Activated naive CD4-positive, alpha-beta T cell treated with anti-CD3 and anti-CD28 coated beads, Interleukin-2, amount 50 U/mL, for 72 hours (primary cell): ENCODE results near the gene TRAPPC2L. TPM values are rescaled to one million over a fixed set of nuclear protein-coding genes. Genes with fewer than 3 reads are reported as not detected.

Source experiments
- ATAC-seq, 2 donors: fragments of 150-1000 bp; cut with Tn5 transposase; 2 replicates each; pipeline ENCODE4 v1.10.0; 2021; ENCODE audit warnings: mild to moderate bottlenecking in 2 of 2, moderate library complexity in 2 of 2
- DNase-seq, 2 donors: peaks; one replicate each; pipeline ENCODE4 v3.0.0; 2021 to 2022; ENCODE audit warnings: low spot score in 2 of 2
- H3K27ac Mint-ChIP-seq, 2 donors: one replicate each; pipeline ENCODE4 v1.8.0; 2022; ENCODE audit warnings: mild to moderate bottlenecking in 2 of 2, mixed read lengths in 2 of 2
- H3K36me3 Mint-ChIP-seq, 2 donors: one replicate each; pipeline ENCODE4 v1.8.0; 2022; ENCODE audit warnings: mixed read lengths in 2 of 2
- H3K9me3 Mint-ChIP-seq, 2 donors: one replicate each; pipeline ENCODE4 v1.8.0; 2022; ENCODE audit warnings: mixed read lengths in 2 of 2
- total RNA-seq, 2 donors: library from RNA; stranded (reverse); gene quantifications; one replicate each; pipeline ENCODE4 v1.2.3, GENCODE V29; 2022

Gene TRAPPC2L
- total RNA-seq, 2 donors from 2014 or later, result 36.0 to 63.5 TPM

DNA sequence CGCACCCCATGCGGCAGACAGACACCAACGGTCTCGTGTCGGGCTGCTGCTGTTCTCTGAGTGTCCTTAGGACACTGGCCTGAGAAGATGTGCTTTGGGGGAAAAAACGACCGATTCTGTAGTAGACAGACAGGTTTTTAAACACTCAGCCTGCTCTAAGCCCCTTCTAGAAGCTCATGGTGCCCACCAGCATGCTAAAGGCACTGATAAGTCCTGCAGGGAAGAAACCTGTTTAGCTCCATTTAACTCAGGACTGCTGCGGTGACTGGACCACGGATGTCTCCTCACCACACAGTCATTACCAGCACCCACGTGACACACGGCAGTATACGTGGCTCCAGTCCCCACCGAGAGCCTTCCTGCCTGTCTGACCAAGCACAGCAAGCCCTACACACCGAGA, 26.1 kb upstream of the TRAPPC2L start:
- DNase-seq (no peak), ATAC-seq (no peak)
- Mint-ChIP-seq H3K36me3 (no peaks in the 10 kb centered on the region), H3K27ac (no peak overlapping the region), H3K9me3 (no peaks in the 10 kb centered on the region)

DNA sequence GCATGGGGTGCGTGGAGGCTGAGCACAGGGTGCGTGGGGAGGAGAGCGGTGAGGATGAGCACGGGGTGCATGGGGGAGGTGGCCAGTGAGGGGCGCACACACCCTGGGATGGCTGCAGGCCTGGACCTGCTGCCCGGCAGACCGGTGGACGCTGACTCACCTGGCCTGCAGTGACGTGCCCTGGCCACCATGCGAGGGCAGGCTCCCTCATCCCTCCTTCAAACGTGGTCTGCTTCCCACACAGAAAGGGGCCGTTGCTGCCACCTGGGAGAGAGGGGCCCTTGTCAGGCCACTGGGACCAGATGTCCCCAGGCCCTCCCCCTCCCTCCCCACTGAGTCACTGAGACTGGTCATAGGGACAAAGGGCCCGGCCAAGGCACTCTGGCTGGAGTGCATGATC, 25.1 kb upstream of the TRAPPC2L start:
- H3K36me3 Mint-ChIP-seq, result no peaks in the 10 kb centered on the region

DNA sequence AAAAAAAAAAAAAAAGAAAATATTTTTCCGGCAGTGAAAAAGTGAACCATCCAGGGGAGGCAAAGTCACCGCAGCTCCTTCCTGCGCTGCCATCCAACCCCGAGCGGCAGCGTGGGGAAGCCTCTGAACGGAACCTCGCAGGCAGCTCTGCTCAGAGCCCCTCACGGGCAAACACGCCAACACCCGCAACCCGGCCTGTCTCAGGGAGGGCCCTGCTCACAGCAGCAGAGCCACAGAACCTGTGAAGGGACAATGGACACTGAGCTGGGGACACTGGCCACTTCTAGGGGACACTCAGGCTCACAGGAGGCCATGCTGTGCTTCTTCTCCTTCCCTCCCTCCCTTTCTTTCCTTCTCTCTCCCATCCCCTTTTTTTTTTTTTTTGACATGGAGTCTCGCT, 23.8 kb upstream of the TRAPPC2L start:
- H3K9me3 Mint-ChIP-seq, result no peaks in the 10 kb centered on the region
- DNase-seq (no peak), ATAC-seq (no peak)
- H3K27ac Mint-ChIP-seq, result peak overlapping the region in 1 of 2 donors; percentile 53
- H3K36me3 Mint-ChIP-seq, result no peaks in the 10 kb centered on the region

More for the DNA sequence above, 25.1 kb upstream of the TRAPPC2L start:
- DNase-seq (no peak), ATAC-seq (peak in 1 of 2 donors; percentile 23)
- Mint-ChIP-seq H3K9me3 (no peaks in the 10 kb centered on the region), H3K27ac (no peak overlapping the region)

DNA sequence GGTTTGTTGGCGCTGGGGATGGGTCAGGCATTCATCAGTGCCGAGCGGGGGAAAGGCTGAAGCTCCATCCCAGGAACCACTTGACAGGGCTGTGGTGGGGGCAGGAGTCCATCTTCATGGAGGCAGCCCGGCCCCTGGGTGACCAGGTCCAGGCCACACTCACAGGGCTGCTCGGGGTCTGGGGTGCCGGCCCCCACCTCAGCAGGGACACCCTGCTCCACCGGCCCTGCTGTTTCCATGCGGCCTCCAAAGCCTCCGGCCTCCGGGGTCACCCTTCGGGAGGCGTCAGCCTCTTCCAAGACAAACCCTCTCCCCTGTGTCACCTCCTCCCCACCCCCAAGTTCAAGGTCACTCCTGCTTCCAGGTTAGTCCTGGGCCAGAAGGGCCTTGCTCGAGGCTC, 22.3 kb upstream of the TRAPPC2L start:
- DNase-seq (no peak), ATAC-seq (no peak)
- no peaks in the 10 kb centered on the region for H3K9me3 Mint-ChIP-seq
- no peaks in the 10 kb centered on the region for H3K36me3 Mint-ChIP-seq
- H3K27ac Mint-ChIP-seq, result no peak overlapping the region

DNA sequence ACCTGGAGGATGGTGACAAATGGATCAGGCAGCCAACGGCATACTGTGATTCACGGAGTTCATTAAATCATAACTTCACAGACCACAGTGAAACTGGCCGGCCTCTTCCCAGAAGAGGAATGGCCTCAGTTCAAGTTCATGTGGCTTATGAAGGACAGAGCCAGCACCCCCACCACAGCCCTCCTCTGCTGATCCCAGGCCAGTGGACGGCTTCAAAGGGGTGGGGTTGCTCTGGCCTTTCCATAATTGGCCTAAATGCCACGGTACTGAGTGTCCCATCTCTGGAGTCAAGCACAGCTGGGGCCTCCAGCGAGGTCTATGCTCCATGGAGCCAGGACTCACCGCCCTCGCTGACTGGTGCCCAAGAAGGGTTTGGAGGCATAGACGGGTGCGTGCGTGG, 21.5 kb upstream of the TRAPPC2L start:
- Mint-ChIP-seq H3K9me3 (no peaks in the 10 kb centered on the region), H3K27ac (no peak overlapping the region), H3K36me3 (no peaks in the 10 kb centered on the region)
- DNase-seq, result no peak
- no peak for ATAC-seq

DNA sequence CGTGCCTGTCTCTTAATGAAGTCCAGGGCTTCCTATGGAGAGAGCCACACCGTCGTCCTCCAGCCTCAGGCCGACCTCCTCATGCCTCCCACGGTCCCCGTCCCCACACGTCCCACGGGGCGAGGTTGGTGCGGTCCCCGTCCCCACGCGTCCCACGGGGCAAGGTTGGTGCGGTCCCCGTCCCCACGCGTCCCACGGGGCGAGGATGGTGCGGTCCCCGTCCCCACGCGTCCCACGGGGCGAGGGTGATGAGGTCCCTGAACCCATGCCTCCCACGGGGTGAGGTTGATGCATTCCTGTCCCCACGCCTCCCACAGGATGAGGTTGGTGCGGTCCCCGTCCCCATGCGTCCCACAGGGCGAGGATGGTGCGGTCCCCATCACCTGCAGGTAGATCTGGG, 21.1 kb upstream of the TRAPPC2L start:
- Mint-ChIP-seq H3K36me3 (no peaks in the 10 kb centered on the region), H3K9me3 (no peaks in the 10 kb centered on the region)
- ATAC-seq, result no peak

DNA sequence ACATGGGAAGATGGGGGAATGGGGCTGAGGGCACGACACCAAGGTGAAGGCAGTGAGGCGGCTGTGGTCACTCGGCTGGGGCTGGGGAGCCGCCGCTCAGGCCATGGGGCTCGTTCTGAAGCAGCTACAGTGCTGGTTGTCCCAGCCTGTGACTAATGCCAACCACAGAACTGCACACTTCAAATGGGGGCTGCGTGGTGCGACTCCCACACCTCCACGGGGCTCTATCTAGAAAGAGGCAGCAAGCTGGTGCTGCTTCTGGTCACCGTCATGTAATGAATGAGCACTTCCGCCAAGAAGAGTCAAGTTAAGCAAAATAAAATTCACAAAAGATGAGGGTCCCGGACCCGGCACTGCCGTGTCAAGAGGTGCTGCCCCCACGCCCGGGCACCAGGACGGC, 20.1 kb upstream of the TRAPPC2L start:
- H3K36me3 Mint-ChIP-seq, result no peaks in the 10 kb centered on the region
- H3K27ac Mint-ChIP-seq, result peak overlapping the region in 1 of 2 donors; percentile 44
- no peaks in the 10 kb centered on the region for H3K9me3 Mint-ChIP-seq
- ATAC-seq (no peak), DNase-seq (no peak)

More for the DNA sequence above, 21.1 kb upstream of the TRAPPC2L start:
- no peak for DNase-seq
- no peak overlapping the region for H3K27ac Mint-ChIP-seq

DNA sequence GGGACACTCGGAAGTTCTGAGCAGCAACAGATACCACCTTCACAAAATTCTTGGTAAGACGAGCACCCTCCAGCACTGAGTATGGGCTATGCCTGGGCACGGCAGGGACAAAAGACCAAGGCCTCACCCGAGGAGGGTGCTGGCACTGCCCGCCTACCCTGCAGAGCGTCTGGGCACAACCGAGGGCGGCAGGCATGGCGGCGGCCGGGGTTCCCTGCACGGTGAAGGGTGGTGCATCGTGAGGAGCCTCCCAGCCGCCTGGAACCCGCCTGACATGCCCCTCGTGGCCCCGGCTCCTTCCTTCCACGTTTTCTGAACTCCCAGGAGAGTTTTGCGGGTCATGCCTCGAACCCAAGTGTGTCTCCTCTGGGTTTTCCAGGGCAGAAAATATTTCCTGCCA, 19.1 kb upstream of the TRAPPC2L start:
- DNase-seq, result no peak
- Mint-ChIP-seq H3K9me3 (no peaks in the 10 kb centered on the region), H3K27ac (no peak overlapping the region), H3K36me3 (no peaks in the 10 kb centered on the region)
- no peak for ATAC-seq

DNA sequence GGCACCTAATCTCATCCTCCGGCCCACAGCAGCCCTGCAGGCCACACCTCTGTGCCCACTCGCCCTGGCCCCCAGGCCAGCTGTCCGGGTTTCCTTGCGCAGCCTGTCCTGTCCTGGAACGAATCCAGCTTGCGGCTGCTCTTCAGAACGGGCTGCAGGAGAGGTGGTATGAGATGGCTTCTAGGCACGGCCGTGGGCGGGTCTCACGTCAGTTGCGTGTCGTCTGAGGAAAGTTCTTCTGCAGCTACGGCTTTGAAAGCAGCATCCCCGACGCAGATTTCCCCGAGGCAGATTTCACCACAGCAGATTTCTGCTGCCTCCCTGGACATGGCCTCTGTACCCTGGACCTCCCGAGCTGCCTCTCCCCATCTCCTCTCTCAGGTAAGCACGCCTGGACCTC, 18.4 kb upstream of the TRAPPC2L start:
- Mint-ChIP-seq H3K9me3 (no peaks in the 10 kb centered on the region), H3K36me3 (no peaks in the 10 kb centered on the region), H3K27ac (no peak overlapping the region)
- ATAC-seq (no peak), DNase-seq (no peak)

DNA sequence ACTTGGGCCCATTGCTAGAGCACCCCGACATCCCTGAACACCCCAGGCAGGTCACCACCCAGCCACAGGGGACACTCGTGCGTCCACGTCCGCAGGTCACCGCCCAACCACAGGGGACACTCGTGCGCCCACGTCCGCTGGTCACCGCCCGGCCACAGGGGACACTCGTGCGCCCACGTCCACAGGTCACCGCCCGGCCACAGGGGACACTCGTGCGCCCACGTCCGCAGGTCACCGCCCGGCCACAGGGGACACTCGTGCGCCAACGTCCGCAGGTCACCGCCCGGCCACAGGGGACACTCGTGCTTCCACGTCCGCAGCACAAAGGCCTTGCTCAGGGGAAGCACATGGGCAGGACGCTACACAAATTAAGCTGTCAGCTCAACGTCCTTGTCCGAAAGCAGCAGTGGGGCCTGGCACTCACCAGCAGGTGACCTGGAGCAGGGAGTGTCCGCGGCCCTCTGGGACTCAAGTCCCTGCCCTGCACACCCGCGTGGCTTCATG, 17.8 kb upstream of the TRAPPC2L start:
- Mint-ChIP-seq H3K9me3 (no peaks in the 10 kb centered on the region), H3K27ac (no peak overlapping the region), H3K36me3 (no peaks in the 10 kb centered on the region)
- DNase-seq (no peak), ATAC-seq (no peak)

DNA sequence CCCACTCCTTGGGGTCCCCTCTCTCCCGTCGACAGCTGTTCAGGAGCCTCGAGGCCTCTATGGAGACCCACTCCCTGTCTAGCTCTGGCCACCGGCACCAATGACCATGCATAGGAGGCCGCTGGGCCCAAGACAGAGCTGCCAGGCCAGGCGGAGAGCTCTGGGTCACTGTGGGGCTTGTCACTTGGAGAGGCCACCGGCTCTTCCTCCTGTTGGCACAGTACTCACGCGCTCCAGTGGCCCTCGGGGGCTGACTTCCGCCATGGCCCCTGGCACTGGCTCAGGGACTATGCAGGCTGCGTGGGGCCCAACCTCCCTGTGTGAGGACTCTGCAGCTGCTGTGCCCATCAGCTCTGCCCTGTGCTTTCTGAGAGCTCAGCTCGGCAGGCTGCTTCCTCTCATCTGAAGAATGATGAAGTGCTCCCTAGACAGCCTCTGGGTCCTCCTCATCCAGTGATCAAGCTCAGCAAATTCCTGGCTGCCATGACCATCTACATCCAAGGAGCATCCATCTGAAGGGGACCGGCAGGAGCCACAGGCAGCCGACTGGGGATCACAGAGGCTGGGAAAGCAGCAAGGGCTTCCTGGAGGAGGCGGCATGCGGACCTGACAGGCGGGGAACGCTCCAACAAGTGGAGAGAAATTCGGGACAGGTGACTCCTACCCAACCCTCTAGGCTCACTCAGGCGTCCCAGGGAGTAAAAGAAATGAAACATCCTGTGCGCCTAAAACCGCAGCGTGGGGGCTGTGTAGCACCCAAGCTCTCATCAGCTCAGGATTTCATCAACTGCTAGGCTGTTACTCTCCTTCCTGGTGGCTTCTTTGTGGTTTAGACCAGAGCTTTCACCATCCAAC, 17.0 kb upstream of the TRAPPC2L start:
- H3K9me3 Mint-ChIP-seq, result no peaks in the 10 kb centered on the region
- H3K27ac Mint-ChIP-seq, result no peak overlapping the region
- no peaks in the 10 kb centered on the region for H3K36me3 Mint-ChIP-seq
- ATAC-seq, result no peak
- DNase-seq, result no peak

DNA sequence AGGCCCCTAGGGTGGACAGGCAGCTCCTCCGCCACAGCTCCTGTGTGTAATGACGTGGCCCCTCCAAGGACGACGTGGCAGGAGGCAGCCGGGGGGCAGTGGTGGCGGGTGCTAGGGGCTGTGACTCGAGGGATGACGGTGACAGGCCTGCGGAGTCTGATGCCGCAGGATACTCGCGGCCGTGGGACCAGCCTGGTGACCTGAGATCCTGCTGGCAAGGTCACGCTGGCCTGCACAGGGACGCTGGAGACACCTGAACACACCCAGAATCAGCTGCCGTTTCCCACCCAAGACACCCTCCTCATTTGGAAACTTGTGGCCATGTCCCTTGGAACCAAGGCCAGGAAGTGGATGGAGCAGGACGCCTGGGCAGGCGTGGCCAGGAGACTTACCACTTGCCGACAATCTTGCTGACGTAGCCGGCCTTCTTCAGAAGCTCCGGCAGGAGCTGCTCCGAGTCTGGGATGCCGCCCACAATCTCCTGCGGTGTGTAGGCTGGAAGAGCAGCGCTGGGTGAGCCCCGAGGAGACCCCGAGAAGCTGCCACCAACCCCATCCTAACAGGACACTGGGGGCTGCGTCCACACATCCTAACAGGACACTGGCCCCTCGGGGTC, 16.2 kb upstream of the TRAPPC2L start:
- no peak for DNase-seq
- no peaks in the 10 kb centered on the region for H3K36me3 Mint-ChIP-seq
- H3K27ac Mint-ChIP-seq, result no peak overlapping the region
- H3K9me3 Mint-ChIP-seq, result no peaks in the 10 kb centered on the region
- ATAC-seq, result no peak

DNA sequence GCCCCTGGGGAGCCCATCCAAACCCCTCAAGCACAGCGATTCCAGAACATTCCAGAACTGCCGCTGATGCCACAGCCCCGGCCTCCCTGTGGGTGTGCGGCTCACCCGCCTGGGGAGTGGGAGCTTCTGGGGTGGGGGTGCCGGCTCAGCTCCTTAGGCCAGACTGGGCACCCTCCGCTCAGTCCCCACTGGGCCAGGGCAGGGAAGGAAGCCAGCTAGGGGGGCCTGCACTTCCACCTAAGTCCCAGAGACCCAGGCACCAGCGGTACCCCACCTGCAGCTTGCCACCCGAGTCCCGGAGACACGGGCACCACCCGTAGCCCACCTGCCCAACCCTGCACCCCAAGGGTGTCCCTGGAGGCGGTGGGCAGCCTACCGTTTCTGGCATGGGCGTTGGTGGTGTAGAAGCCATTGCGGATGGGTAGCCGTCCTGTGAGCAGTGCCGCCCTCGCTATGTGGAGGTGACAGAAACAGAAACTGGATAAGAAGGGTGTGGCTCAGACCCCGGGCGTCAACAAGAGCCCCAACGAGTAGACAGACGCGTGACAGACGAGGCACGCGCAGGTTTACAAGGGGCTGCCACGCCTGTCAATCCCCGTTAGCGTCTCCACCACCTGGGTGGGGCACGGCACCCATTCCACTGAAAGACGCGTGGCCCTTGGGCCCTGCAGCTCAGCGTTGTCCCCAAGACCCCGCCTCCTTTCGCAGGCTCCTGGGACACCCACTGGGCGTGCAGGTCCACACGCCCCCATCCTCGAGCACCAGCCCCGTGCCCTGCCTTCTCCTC, 15.2 kb upstream of the TRAPPC2L start:
- H3K36me3 Mint-ChIP-seq, result no peaks in the 10 kb centered on the region
- no peaks in the 10 kb centered on the region for H3K9me3 Mint-ChIP-seq
- ATAC-seq, result no peak
- H3K27ac Mint-ChIP-seq, result no peak overlapping the region
- DNase-seq, result no peak

DNA sequence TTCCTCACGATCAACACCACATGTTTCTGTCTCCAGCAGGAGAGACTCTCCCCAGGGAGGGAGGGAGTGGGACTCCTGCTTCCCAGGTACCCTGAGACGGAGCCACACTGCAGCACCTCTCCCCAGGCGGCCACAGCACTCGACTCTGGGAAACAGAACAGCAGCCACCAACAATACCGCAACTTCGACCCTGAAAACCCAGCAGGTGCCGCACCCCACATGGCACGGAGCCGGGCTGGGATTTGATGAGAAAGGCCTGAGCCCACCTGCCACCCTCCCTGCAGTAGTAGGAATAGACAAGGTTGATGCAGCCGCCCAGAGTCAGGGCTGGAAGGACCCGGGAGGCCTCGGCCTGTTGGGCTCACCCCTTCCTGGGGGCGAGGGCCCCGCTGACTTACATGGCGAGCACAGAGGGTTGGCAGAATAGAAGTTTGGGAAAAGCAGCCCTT, 14.6 kb upstream of the TRAPPC2L start:
- Mint-ChIP-seq H3K27ac (no peak overlapping the region), H3K36me3 (no peaks in the 10 kb centered on the region), H3K9me3 (no peaks in the 10 kb centered on the region)
- DNase-seq, result no peak
- ATAC-seq, result no peak

DNA sequence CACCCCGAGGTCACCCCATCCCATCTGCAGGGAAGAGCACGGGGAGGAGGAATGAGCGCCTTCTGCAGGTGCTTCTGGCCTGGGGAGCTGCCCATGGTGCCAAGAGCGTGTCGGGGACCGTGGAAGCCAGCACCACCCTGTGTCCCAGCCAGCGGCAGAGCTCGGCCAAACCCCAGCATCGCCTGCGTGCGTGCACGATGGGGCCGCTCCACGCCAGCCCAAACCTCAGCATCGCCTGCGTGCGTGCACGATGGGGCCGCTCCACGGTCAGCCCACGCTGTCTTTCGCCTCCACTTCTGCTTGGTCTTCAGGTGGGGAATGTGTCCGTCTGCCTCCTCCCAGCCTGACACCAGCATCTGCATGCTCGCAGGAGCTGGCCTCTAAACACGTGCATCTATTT, 14.1 kb upstream of the TRAPPC2L start:
- DNase-seq, result no peak

DNA sequence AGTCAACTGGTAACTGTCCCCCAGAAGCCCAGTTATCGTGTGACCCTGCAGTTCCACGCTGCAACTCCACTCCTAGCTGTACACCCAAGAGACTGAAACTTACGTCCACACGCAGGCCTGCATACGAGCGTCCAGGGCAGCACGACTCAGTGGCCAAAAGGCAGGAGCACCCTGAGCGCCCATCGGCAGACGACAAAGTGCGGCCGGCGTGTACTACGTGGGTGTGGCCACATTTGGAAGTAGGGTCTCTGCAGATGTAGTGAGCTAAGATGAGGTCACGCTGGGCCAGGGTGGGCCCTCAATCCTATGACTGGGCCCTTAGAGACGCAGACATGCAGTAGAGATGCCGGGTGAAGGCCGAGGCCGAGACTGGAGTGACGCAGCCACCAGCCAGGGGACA, 13.7 kb upstream of the TRAPPC2L start:
- ATAC-seq (no peak), DNase-seq (no peak)
- Mint-ChIP-seq H3K36me3 (no peaks in the 10 kb centered on the region), H3K9me3 (no peaks in the 10 kb centered on the region), H3K27ac (no peak overlapping the region)

More for the DNA sequence above, 14.1 kb upstream of the TRAPPC2L start:
- no peak for ATAC-seq
- H3K36me3 Mint-ChIP-seq, result no peaks in the 10 kb centered on the region
- H3K27ac Mint-ChIP-seq, result no peak overlapping the region
- no peaks in the 10 kb centered on the region for H3K9me3 Mint-ChIP-seq

DNA sequence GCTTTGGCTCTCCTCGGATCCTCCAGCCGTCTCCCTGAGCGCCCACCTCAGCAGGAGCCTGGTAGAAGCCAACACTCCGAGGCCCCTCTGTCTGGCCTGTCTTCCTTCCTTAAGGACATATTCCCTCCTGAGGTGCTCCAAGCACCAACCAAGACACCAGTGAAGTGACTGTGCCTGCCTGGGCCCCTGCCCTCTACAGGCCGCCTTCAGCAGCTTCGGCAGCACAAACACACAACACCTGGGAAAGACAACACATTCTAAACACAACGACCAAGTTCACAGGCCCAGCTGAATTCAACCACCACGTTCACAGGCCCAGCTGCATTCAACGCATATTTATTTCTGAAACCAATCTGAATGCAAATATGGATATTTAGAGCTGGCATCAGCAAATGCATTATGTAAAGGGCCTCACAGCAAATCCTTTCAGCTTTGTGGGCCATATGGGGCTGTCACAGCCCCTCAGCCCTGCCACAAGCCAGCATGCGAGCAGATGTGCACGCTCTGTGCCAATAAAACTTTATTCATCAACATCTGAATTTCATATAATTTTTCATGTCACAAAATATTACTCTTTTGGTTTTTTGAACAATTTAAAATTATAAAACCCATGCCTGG, 12.4 kb upstream of the TRAPPC2L start:
- Mint-ChIP-seq H3K36me3 (no peaks in the 10 kb centered on the region), H3K27ac (no peak overlapping the region), H3K9me3 (no peaks in the 10 kb centered on the region)
- no peak for DNase-seq
- no peak for ATAC-seq
